NCI-H82 (cell line): ENCODE data around the gene GALNT18.

Experiments used
- DNase-seq: peaks from one replicate; lab custom pipeline; 2025; lab: John Stamatoyannopoulos, UW

GALNT18 gene

GRCh38 chr11:11407065-11407762 is 214.6 kb downstream of the GALNT18 start:
- peak; percentile 85 for DNase-seq

- no peak for DNase-seq
Measured at GRCh38 chr11:11406652-11407051, 215.2 kb downstream of the GALNT18 start.

GRCh38 chr11:11403763-11404725 is 217.8 kb downstream of the GALNT18 start:
- DNase-seq: no peak

- no peak for DNase-seq
Measured at GRCh38 chr11:11401960-11402535, 219.8 kb downstream of the GALNT18 start.

- DNase-seq: peak; percentile 45
Measured at GRCh38 chr11:11400635-11401232, 221.1 kb downstream of the GALNT18 start.

- DNase-seq: no peak
Measured at GRCh38 chr11:11400121-11400520, 221.7 kb downstream of the GALNT18 start.

- DNase-seq: no peak
Measured at GRCh38 chr11:11397781-11398180, 224.0 kb downstream of the GALNT18 start.

GRCh38 chr11:11397036-11397415 is 224.8 kb downstream of the GALNT18 start:
- DNase-seq: no peak

GRCh38 chr11:11396301-11397035 is 225.3 kb downstream of the GALNT18 start:
- no peak for DNase-seq

- DNase-seq: no peak
Measured at GRCh38 chr11:11395126-11395525, 226.7 kb downstream of the GALNT18 start.

- no peak for DNase-seq
Measured at GRCh38 chr11:11394241-11394640, 227.6 kb downstream of the GALNT18 start.

- no peak for DNase-seq
Measured at GRCh38 chr11:11391796-11392463, 229.9 kb downstream of the GALNT18 start.

- DNase-seq: no peak
Measured at GRCh38 chr11:11391169-11391568, 230.6 kb downstream of the GALNT18 start.

- no peak for DNase-seq
Measured at GRCh38 chr11:11390068-11390771, 231.6 kb downstream of the GALNT18 start.

GRCh38 chr11:11389238-11389637 is 232.6 kb downstream of the GALNT18 start:
- DNase-seq: no peak

- DNase-seq: no peak
Measured at GRCh38 chr11:11387622-11388305, 234.0 kb downstream of the GALNT18 start.

GRCh38 chr11:11387207-11387606 is 234.6 kb downstream of the GALNT18 start:
- DNase-seq: peak; percentile 76

- no peak for DNase-seq
Measured at GRCh38 chr11:11384829-11385228, 237.0 kb downstream of the GALNT18 start.

GRCh38 chr11:11383995-11384394 is 237.8 kb downstream of the GALNT18 start:
- DNase-seq: peak; percentile 43
